GM18861 (cell line): Measurements from ENCODE around the gene ARHGAP21.

Experiments
- ATAC-seq: cut with Tn5 transposase; IDR thresholded peaks from one replicate; pipeline ENCODE4 v1.9.1; 2021; ENCODE audit not compliant: unreplicated experiment

ARHGAP21 gene

GRCh38 chr10:24579448-24579847 lies 144.2 kb downstream of the ARHGAP21 start:
- no peak for ATAC-seq

GRCh38 chr10:24575481-24576002 lies 148.1 kb downstream of the ARHGAP21 start:
- no peak for ATAC-seq

- ATAC-seq, result no peak
Measured at GRCh38 chr10:24574578-24575155, 149.0 kb downstream of the ARHGAP21 start.

GRCh38 chr10:24574161-24574560 lies 149.5 kb downstream of the ARHGAP21 start:
- ATAC-seq, result no peak

GRCh38 chr10:24571870-24572450 lies 151.7 kb downstream of the ARHGAP21 start:
- ATAC-seq, result no peak

- no peak for ATAC-seq
Measured at GRCh38 chr10:24570658-24571426, 152.8 kb downstream of the ARHGAP21 start.

GRCh38 chr10:24569828-24570657 lies 153.6 kb downstream of the ARHGAP21 start:
- no peak for ATAC-seq

GRCh38 chr10:24569330-24569796 lies 154.3 kb downstream of the ARHGAP21 start:
- no peak for ATAC-seq

GRCh38 chr10:24568042-24568441 lies 155.6 kb downstream of the ARHGAP21 start:
- no peak for ATAC-seq

GRCh38 chr10:24561453-24561852 lies 162.2 kb downstream of the ARHGAP21 start:
- ATAC-seq, result no peak

GRCh38 chr10:24556750-24557742 lies 166.6 kb downstream of the ARHGAP21 start:
- ATAC-seq, result peak; percentile 78

- ATAC-seq, result no peak
Measured at GRCh38 chr10:24556126-24556749, 167.4 kb downstream of the ARHGAP21 start.

GRCh38 chr10:24554036-24554435 lies 169.7 kb downstream of the ARHGAP21 start:
- ATAC-seq, result no peak

GRCh38 chr10:24553051-24553612 lies 170.6 kb downstream of the ARHGAP21 start:
- ATAC-seq, result no peak

- ATAC-seq, result no peak
Measured at GRCh38 chr10:24552346-24553016, 171.2 kb downstream of the ARHGAP21 start.

GRCh38 chr10:24551161-24551560 lies 172.5 kb downstream of the ARHGAP21 start:
- ATAC-seq, result no peak

- no peak for ATAC-seq
Measured at GRCh38 chr10:24550680-24551079, 173.0 kb downstream of the ARHGAP21 start.

- ATAC-seq, result no peak
Measured at GRCh38 chr10:24545585-24545984, 178.1 kb downstream of the ARHGAP21 start.
